ENCODE measurements around the gene SLC34A3. TPM values are rescaled to one million over a fixed set of nuclear protein-coding genes. Genes with fewer than 3 reads are reported as not detected.
A peak's percentile ranks its signal among the peaks of the same experiment; 100 is the strongest.
"Not testable (repeated sequence)": the region's sequence is repeated elsewhere in the genome, so short reads cannot be mapped to it uniquely, and the experiment has no call there.

SLC34A3 gene
- total RNA-seq, 1 donor from 2014 or later, result not detected

- no peak for DNase-seq
Observed at GRCh38 chr9:137228968-137229896, 1.5 kb upstream of the SLC34A3 start.

- no peak for DNase-seq
Observed at GRCh38 chr9:137229903-137230704, 597 bp upstream of the SLC34A3 start.

- DNase-seq, result no peak
Observed at GRCh38 chr9:137231372-137232039, 805 bp downstream of the SLC34A3 start.

- DNase-seq, result no peak
Observed at GRCh38 chr9:137232101-137232500, 1.4 kb downstream of the SLC34A3 start.

- no peak for DNase-seq
Observed at GRCh38 chr9:137232510-137232909, 1.8 kb downstream of the SLC34A3 start.

GRCh38 chr9:137233143-137233980 lies 2.7 kb downstream of the SLC34A3 start:
- no peak for DNase-seq

GRCh38 chr9:137234055-137234697 lies 3.5 kb downstream of the SLC34A3 start:
- no peak for DNase-seq

GRCh38 chr9:137234758-137235423 lies 4.2 kb downstream of the SLC34A3 start:
- DNase-seq, result no peak

- no peak for DNase-seq
Observed at GRCh38 chr9:137235424-137236237, 4.9 kb downstream of the SLC34A3 start.

GRCh38 chr9:137236238-137236935 lies 5.7 kb downstream of the SLC34A3 start:
- peak; percentile 93 for DNase-seq

- DNase-seq, result no peak
Observed at GRCh38 chr9:137236936-137237421, 6.3 kb downstream of the SLC34A3 start.

GRCh38 chr9:137237759-137238726 lies 7.3 kb downstream of the SLC34A3 start:
- DNase-seq, result peak; percentile 84

GRCh38 chr9:137239541-137240200 lies 9.0 kb downstream of the SLC34A3 start:
- not testable (repeated sequence) for DNase-seq

- DNase-seq, result peak; percentile 90
Observed at GRCh38 chr9:137240318-137240840, 9.7 kb downstream of the SLC34A3 start.

GRCh38 chr9:137240841-137241489 lies 10.3 kb downstream of the SLC34A3 start, which contains the start of gene TUBB4B:
TUBB4B (plus strand) TSS chr9:137241287; CDS start chr9:137241361, 74 bp downstream.
- DNase-seq, result peak; percentile 100

All from tongue (tissue), 2 donors.